Activated T-helper 2 cell treated with anti-CD3 and anti-CD28 coated beads, Interferon-gamma antibody, Interleukin-2, Interleukin-4, amounts not matched to agents 10 μg/mL and 5 μg/mL and 100 μg/mL, durations not matched to agents 14 hours and 24 hours and 36 hours (primary cell): Measurements from ENCODE around the gene CCL28. TPM values are rescaled to one million over a fixed set of nuclear protein-coding genes. Genes with fewer than 3 reads are reported as not detected.

Experiments
- DNase-seq: peaks from one replicate; pipeline ENCODE4 v3.0.0; 2021; ENCODE audit warnings: low spot score
- H3K27ac Mint-ChIP-seq: one replicate; pipeline ENCODE4 v1.8.0; 2021; ENCODE audit warnings: mixed read lengths
- H3K27me3 Mint-ChIP-seq: one replicate; pipeline ENCODE4 v1.8.0; 2021; ENCODE audit warnings: low read depth, mixed read lengths
- H3K36me3 Mint-ChIP-seq: one replicate; pipeline ENCODE4 v1.8.0; 2021; ENCODE audit warnings: low read depth, mixed read lengths
- H3K4me1 Mint-ChIP-seq: one replicate; pipeline ENCODE4 v1.8.0; 2021; ENCODE audit warnings: low read depth, mixed read lengths
- H3K4me3 Mint-ChIP-seq: one replicate; pipeline ENCODE4 v1.8.0; 2021; ENCODE audit warnings: low read depth, mild to moderate bottlenecking, moderate library complexity, mixed read lengths
- H3K9me3 Mint-ChIP-seq: one replicate; pipeline ENCODE4 v1.8.0; 2021; ENCODE audit warnings: mixed read lengths
- intact Hi-C: fragments of 100-400 bp; cut with micrococcal nuclease; formaldehyde crosslinking; loops from one replicate; pipeline ENCODE4 v1.15.1; 2023
- total RNA-seq: library from RNA; stranded (reverse); gene quantifications from 2 replicates; pipeline ENCODE4 v1.2.3, GENCODE V29; 2022

The CCL28 gene
- total RNA-seq, 1 donor from 2014 or later = 13.0 TPM

- no peak overlapping the region for H3K4me3 Mint-ChIP-seq
- H3K27ac Mint-ChIP-seq = no peak overlapping the region
- peaks cover 55% of the 10 kb centered on the region for H3K9me3 Mint-ChIP-seq
- no peaks in the 10 kb centered on the region for H3K27me3 Mint-ChIP-seq
- peaks cover 11% of the 10 kb centered on the region for H3K36me3 Mint-ChIP-seq
- intact Hi-C loops = loop anchor here (2.0 kb wide), 1 partner anchor 21 kb away; no protein-coding TSS in a partner anchor
- no peak for DNase-seq
- peaks cover 6% of the 10 kb centered on the region for H3K4me1 Mint-ChIP-seq
Observed at GRCh38 chr5:43336159-43336558, 76.0 kb downstream of the CCL28 start.

- no peak overlapping the region for H3K27ac Mint-ChIP-seq
- peaks cover 6% of the 10 kb centered on the region for H3K4me1 Mint-ChIP-seq
- intact Hi-C loops = loop anchor here (2.0 kb wide), 1 partner anchor 21 kb away; no protein-coding TSS in a partner anchor
- DNase-seq = no peak
- H3K36me3 Mint-ChIP-seq = peaks cover 11% of the 10 kb centered on the region
- H3K4me3 Mint-ChIP-seq = no peak overlapping the region
- H3K9me3 Mint-ChIP-seq = peaks cover 55% of the 10 kb centered on the region
- no peaks in the 10 kb centered on the region for H3K27me3 Mint-ChIP-seq
Observed at GRCh38 chr5:43335681-43336080, 76.5 kb downstream of the CCL28 start.

GRCh38 chr5:43332401-43332800 is 79.8 kb downstream of the CCL28 start:
- peaks cover 48% of the 10 kb centered on the region for H3K9me3 Mint-ChIP-seq
- H3K4me1 Mint-ChIP-seq = peaks cover 3% of the 10 kb centered on the region
- intact Hi-C loops = no loop called here
- H3K27me3 Mint-ChIP-seq = no peaks in the 10 kb centered on the region
- no peak for DNase-seq
- H3K4me3 Mint-ChIP-seq = no peak overlapping the region
- H3K36me3 Mint-ChIP-seq = peaks cover 11% of the 10 kb centered on the region
- no peak overlapping the region for H3K27ac Mint-ChIP-seq

Other genes with a start within 250 kb of the CCL28 start
- 0.76 and 1.1 TPM in 2 replicates for gene NIM1K, start 220.2 kb downstream of the CCL28 start, total RNA-seq
- gene HMGCS1, start 99.0 kb downstream of the CCL28 start, total RNA-seq = 232 and 233 TPM in 2 replicates
- 17.3 and 20.1 TPM in 2 replicates for gene TMEM267, start 71.5 kb upstream of the CCL28 start, total RNA-seq
- gene C5orf34, start 102.8 kb upstream of the CCL28 start, total RNA-seq = 6.3 and 8.3 TPM in 2 replicates
- 56.8 and 58.0 TPM in 2 replicates for gene PAIP1, start 144.7 kb upstream of the CCL28 start, total RNA-seq
- gene NNT, start 190.8 kb upstream of the CCL28 start, total RNA-seq = 64.1 and 64.8 TPM in 2 replicates